ENCODE data around the gene KIAA1217. TPM values are rescaled to one million over a fixed set of nuclear protein-coding genes. Genes with fewer than 3 reads are reported as not detected.

Gene KIAA1217
- total and polyA plus RNA-seq, 2 of the 8 experiments (the other 6 are each of a cell fraction or from before 2014, with no cell fraction given): 4.5 to 15.6 TPM

DNA sequence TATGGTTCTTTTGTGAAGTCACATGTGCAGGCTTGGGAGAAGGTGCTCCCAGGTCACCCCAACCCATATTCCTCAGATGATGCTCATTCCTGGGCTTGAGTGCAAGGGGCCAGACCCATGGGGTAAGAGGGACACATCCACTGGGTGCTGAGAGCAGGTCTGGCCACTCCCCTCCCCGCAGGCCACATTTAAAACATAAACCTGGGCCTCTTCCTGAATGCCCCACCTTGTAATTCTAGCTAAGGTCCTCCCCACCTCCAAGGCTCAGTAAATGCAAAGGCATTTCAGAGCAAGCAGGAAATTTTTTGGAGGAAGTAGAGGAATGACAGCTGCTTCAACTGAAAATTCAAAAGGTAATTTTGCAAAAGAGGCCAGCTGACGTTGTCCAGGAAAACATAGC is 342.2 kb downstream of the KIAA1217 start:
- Histone ChIP-seq H2AFZ (ENCODE audit: low read length) (no peak overlapping the region), H3K79me1 (ENCODE audit: low read depth, low read length) (no peaks in the 10 kb centered on the region), H2BK5ac (ENCODE audit: low read depth, low read length) (no peak overlapping the region), H2BK12ac (ENCODE audit: low read depth, low read length) (no peak overlapping the region), H2AK5ac (ENCODE audit: low read depth, low read length) (no peak overlapping the region), H2BK120ac (replicated peaks; ENCODE audit: low read depth, low read length) (no peak overlapping the region), H3K4ac (replicated peaks; ENCODE audit: insufficient read length, low read depth, low read length) (no peak overlapping the region), H3K36me3 (ENCODE audit: control insufficient read depth in 2 of 4, insufficient read depth in 4 of 4, low read length in 3 of 4) (no peaks in the 10 kb centered on the region; a peak in 1 of 8 replicates), H4K91ac (replicated peaks; ENCODE audit: insufficient read length, low read length) (no peak overlapping the region), H2BK15ac (ENCODE audit: low read length) (no peak overlapping the region), H3K14ac (ENCODE audit: insufficient read length) (no peak overlapping the region), H3K23me2 (ENCODE audit: low read depth, low read length) (0 out of 2 replicates have a peak, but pooled peaks cover 2% of the 10 kb centered on the region), H3K4me2 (ENCODE audit: insufficient read depth in 1 of 2, low read depth in 2 of 2, low read length in 2 of 2) (peak overlapping the region; percentile 2 to 27; a peak in 1 of 4 replicates), H3K27ac (ENCODE audit: low read depth, low read length) (no peak overlapping the region), H3K56ac (replicated peaks; ENCODE audit: insufficient read length, low read depth, low read length) (no peak overlapping the region), H4K5ac (ENCODE audit: insufficient read length, low read depth, low read length) (no peak overlapping the region), H3K79me2 (ENCODE audit: control insufficient read depth in 1 of 2, insufficient read depth in 2 of 2, low read length in 2 of 2) (no peaks in the 10 kb centered on the region), H4K8ac (ENCODE audit: extremely low read depth, insufficient read depth, low read length) (no peak overlapping the region), H4K20me1 (replicated peaks in 1 of 2; ENCODE audit: control insufficient read depth in 1 of 2, insufficient read depth in 2 of 2, low read length in 2 of 2) (peaks cover 0 to 1% of the 10 kb centered on the region in 2 experiments), H3K27me3 (replicated peaks in 1 of 4; ENCODE audit: control insufficient read depth in 3 of 4, extremely low read depth in 1 of 4, insufficient read depth in 3 of 4, low read length in 3 of 4) (no peaks in the 10 kb centered on the region), H2BK20ac (ENCODE audit: low read length) (no peak overlapping the region), H3K18ac (ENCODE audit: extremely low read depth, low read length) (0 out of 2 replicates have a peak overlapping the region, but pooled peaks have one; percentile 48), H3K9ac (replicated peaks in 1 of 4; ENCODE audit: extremely low read depth in 1 of 4, low read depth in 3 of 4, low read length in 3 of 4) (no peak overlapping the region), H3K9me3 (ENCODE audit: insufficient read depth in 2 of 2, low read depth in 1 of 2, low read length in 1 of 2) (no peaks in the 10 kb centered on the region), H3K4me1 (replicated peaks in 1 of 4; ENCODE audit: control insufficient read depth in 3 of 4, insufficient read depth in 4 of 4, low read length in 3 of 4) (peaks cover 6 to 11% (median 7%) of the 10 kb centered on the region in 4 experiments; a peak in 6 of 7 replicates), H3K4me3 (ENCODE audit: extremely low read depth in 1 of 4, insufficient read depth in 2 of 4, low read depth in 3 of 4, low read length in 4 of 4) (no peak overlapping the region), H3K23ac (ENCODE audit: insufficient read length) (no peak overlapping the region)
- ChIA-PET CTCF (ENCODE audit: partially characterized antibody) (interaction anchor here (0.6 to 2.5 kb wide), 3 partner anchors 32 to 557 kb away, joined by 4 to 16 read pairs (median 6); no protein-coding TSS in a partner anchor), POLR2A (ENCODE audit: partially characterized antibody) (interaction anchor here (1.1 kb wide), 1 partner anchor 119 kb away, joined by 3 read pairs; no protein-coding TSS in a partner anchor)
- FAIRE-seq: no peak
- no peak for DNase-seq (ENCODE audit: low read depth in 1 of 2, low spot score in 2 of 2)
- 100% methylated on average over 2 of the region's 2 CpGs; no CpG with 5 or more reads in 1 of the 2 experiments for WGBS, 2 experiments (ENCODE audit: extremely low coverage in 1 of 2, insufficient coverage in 1 of 2, insufficient read length in 1 of 2, insufficient replicate concordance in 2 of 2, low coverage in 1 of 2, low lambda C conversion rate in 2 of 2, missing lambda C conversion rate in 1 of 2)
- no peak for TF ChIP-seq ZNF274 (IDR thresholded peaks at IDR 0.05; ENCODE audit: borderline replicate concordance, extremely low read depth, low read length)

Measured in H1 (cell line).